ENCODE data around the gene ACSM6.

GRCh38 chr10:95234951-95235350, 40.9 kb downstream of the ACSM6 start:
- TF ChIP-seq RAD21 (IDR thresholded peaks at IDR 0.05 in 1 of 2, conservative IDR thresholded peaks at IDR 0.05 in 1 of 2; ENCODE audit: low read depth in 2 of 2, low read length in 2 of 2) (no peak), HDAC2 (IDR thresholded peaks at IDR 0.05; ENCODE audit: borderline replicate concordance in 1 of 2, low read depth in 2 of 2, low read length in 2 of 2) (no peak), EZH2 (IDR thresholded peaks at IDR 0.05; ENCODE audit: low read depth, low read length, severe bottlenecking) (no peak), TEAD4 (IDR thresholded peaks at IDR 0.05; ENCODE audit: low read depth, low read length) (no peak), CTCF (IDR thresholded peaks at IDR 0.05; ENCODE audit: control extremely low read depth in 1 of 3, insufficient read depth in 1 of 3, low read depth in 1 of 3, low read length in 3 of 3) (no peak), POLR2AphosphoS5 (IDR thresholded peaks at IDR 0.05; ENCODE audit: low read depth, low read length) (no peak), BCL11A (IDR thresholded peaks at IDR 0.05; ENCODE audit: low read depth in 2 of 2, low read length in 2 of 2) (no peak), NANOG (IDR thresholded peaks at IDR 0.05; ENCODE audit: insufficient read depth, low read depth, low read length, poor library complexity, severe bottlenecking) (no peak), MAX (IDR thresholded peaks at IDR 0.05) (no peak), ZNF274 (IDR thresholded peaks at IDR 0.05; ENCODE audit: borderline replicate concordance, extremely low read depth, low read length) (no peak), POLR2A (IDR thresholded peaks at IDR 0.05; ENCODE audit: control extremely low read depth in 1 of 2, low read depth in 2 of 2, low read length in 2 of 2) (no peak), MAFK (IDR thresholded peaks at IDR 0.05; ENCODE audit: low read depth, low read length) (no peak), YY1 (IDR thresholded peaks at IDR 0.05; ENCODE audit: low read depth, low read length) (no peak), CBX5 (IDR thresholded peaks at IDR 0.05; ENCODE audit: low read depth, low read length) (no peak)

All from H1 (cell line).